K562 (cell line): ENCODE measurements around the gene COQ8A. TPM values are rescaled to one million over a fixed set of nuclear protein-coding genes. Genes with fewer than 3 reads are reported as not detected.

Experiments used
- ATAC-seq: fragments of 200-7000 bp; cut with Tn5 transposase; 3 replicates; pipeline ENCODE4 v1.9.1; 2020; ENCODE audit warnings: moderate library complexity
- BruUV-seq: library from RNA; stranded (reverse); fragments of 400-500 nt; replicated peaks from 2 replicates; lab custom pipeline; 2021; lab: Mats Ljungman, UMichigan
- CTCF ChIA-PET: fragments of 300-600 bp; formaldehyde crosslinking; extraction: SDS; loops from one replicate; lab custom pipeline; 2021; ENCODE audit warnings: low intra/inter-chr PET ratio; lab: Yijun Ruan, JAX
- POLR2A ChIA-PET: fragments of 300-600, 350-650 bp; sonication (Branson Sonifier 250); formaldehyde crosslinking; extraction: SDS; loops from one replicate; lab custom pipeline; 2021; ENCODE audit warnings: antibody characterized with exemption, inconsistent platforms; lab: Yijun Ruan, JAX
- DNase-seq, 4 experiments: peaks; one replicate each; pipeline versions ENCODE4 v3.0.0 to v3.0.0-alpha.2; 2011 to 2018; ENCODE audit warnings: low spot score in 3 of 4, mixed read lengths in 3 of 4; ENCODE audit errors: extremely low read depth in 1 of 4
- FAIRE-seq: peaks from 2 replicates; lab custom pipeline; 2011; peaks lifted over from hg19 to GRCh38; lab: Jason Lieb, UNC
- H2AFZ ChIP-seq: 2 replicates; pipeline ENCODE4 v1.6.0; 2011; ENCODE audit warnings: low read depth, low read length, control low read depth, inconsistent platforms
- H3K27ac ChIP-seq: fragments of 200-600 bp; 3 replicates; pipeline ENCODE4 v1.8.0; 2011; ENCODE audit warnings: low read depth, mild to moderate bottlenecking, control low read depth, inconsistent platforms, low read length, moderate library complexity, mixed read lengths; ENCODE audit errors: extremely low read depth
- H3K27me3 ChIP-seq, 2 experiments: fragments of 300-600 bp in 1 of 2; 2 replicates in 1 of 2; 3 replicates in 1 of 2; pipeline versions ENCODE4 v1.6.0 to v1.8.0; 2011; ENCODE audit warnings: inconsistent platforms in 2 of 2, low read length in 2 of 2, mild to moderate bottlenecking in 1 of 2, mixed read lengths in 1 of 2, moderate library complexity in 1 of 2; ENCODE audit not compliant: control insufficient read depth in 2 of 2, insufficient read depth in 2 of 2
- H3K36me3 ChIP-seq: fragments of 300-600 bp; 3 replicates; pipeline ENCODE4 v1.8.0; 2011; ENCODE audit warnings: mild to moderate bottlenecking, low read length, inconsistent platforms; ENCODE audit not compliant: control insufficient read depth, insufficient read depth
- H3K4me1 ChIP-seq, 2 experiments: fragments of 200-600 bp in 1 of 2; replicated peaks in 1 of 2; 2 replicates in 1 of 2; 3 replicates in 1 of 2; pipeline versions ENCODE4 v1.5.1 to v1.8.0; 2011; ENCODE audit warnings: inconsistent platforms in 2 of 2, low read length in 2 of 2, mild to moderate bottlenecking in 1 of 2, mixed read lengths in 1 of 2, moderate library complexity in 1 of 2; ENCODE audit not compliant: control insufficient read depth in 2 of 2, insufficient read depth in 2 of 2
- H3K4me2 ChIP-seq: 2 replicates; pipeline ENCODE4 v1.6.1; 2011; ENCODE audit warnings: low read length, control low read depth, inconsistent platforms, mixed read lengths; ENCODE audit not compliant: insufficient read depth
- H3K4me3 ChIP-seq: fragments of 200-600 bp; sonication (generic), shearing (Covaris generic); 2 replicates; pipeline ENCODE4 v1.5.1; 2016; ENCODE audit warnings: control low read depth, inconsistent platforms
- H3K79me2 ChIP-seq: fragments of 200-600 bp; 3 replicates; pipeline ENCODE4 v1.8.0; 2011; ENCODE audit warnings: low read length, inconsistent platforms; ENCODE audit not compliant: control insufficient read depth, insufficient read depth
- H3K9ac ChIP-seq, 2 experiments: 2 replicates each; pipeline versions ENCODE4 v1.6.0 to v1.6.1; 2011; ENCODE audit warnings: low read depth in 2 of 2, low read length in 2 of 2, control low read depth in 1 of 2, inconsistent platforms in 1 of 2, mild to moderate bottlenecking in 1 of 2, mixed read lengths in 1 of 2; ENCODE audit not compliant: insufficient read depth in 1 of 2
- H3K9me1 ChIP-seq: one replicate; pipeline ENCODE4 v1.6.0; 2011; ENCODE audit warnings: inconsistent platforms, mild to moderate bottlenecking, low read length, moderate library complexity; ENCODE audit not compliant: control insufficient read depth, insufficient read depth
- H3K9me3 ChIP-seq: replicated peaks from 2 replicates; pipeline ENCODE4 v1.5.1; 2011; ENCODE audit warnings: low read depth, low read length, inconsistent platforms; ENCODE audit not compliant: control insufficient read depth, insufficient read depth
- H4K20me1 ChIP-seq: replicated peaks from 2 replicates; pipeline ENCODE4 v1.6.1; 2011; ENCODE audit warnings: low read length, inconsistent platforms, mixed read lengths; ENCODE audit not compliant: control insufficient read depth, insufficient read depth
- BRF1 ChIP-seq: IDR thresholded peaks from 3 replicates; pipeline ENCODE4 v1.6.1; 2011; ENCODE audit warnings: borderline replicate concordance, mild to moderate bottlenecking; ENCODE audit not compliant: insufficient read length; ENCODE audit errors: extremely low read depth
- FOXP4 ChIP-seq: sonication (generic); formaldehyde crosslinking; IDR thresholded peaks from 2 replicates; pipeline ENCODE4 v1.8.0; 2022; ENCODE audit warnings: mild to moderate bottlenecking, missing genetic modification reagents, borderline replicate concordance
- HLTF ChIP-seq: fragments of 450-650 bp; IDR thresholded peaks from 2 replicates; pipeline ENCODE4 v1.6.1; 2016
- JUND ChIP-seq, 2 experiments: IDR thresholded peaks; 2 replicates in 1 of 2; 3 replicates in 1 of 2; pipeline ENCODE4 v1.6.1; 2011; ENCODE audit warnings: borderline replicate concordance in 2 of 2, low read depth in 2 of 2, low read length in 2 of 2, improper control_type of control experiment in 1 of 2, missing biosample characterization in 1 of 2, missing genetic modification characterization in 1 of 2, missing genetic modification reagents in 1 of 2
- KLF1 ChIP-seq: fragments of 450-650 bp; IDR thresholded peaks from 2 replicates; pipeline ENCODE4 v1.6.1; 2016; ENCODE audit warnings: missing genetic modification characterization, missing compliant biosample characterization
- NFATC3 ChIP-seq: fragments of 450-650 bp; IDR thresholded peaks from 2 replicates; pipeline ENCODE4 v1.6.1; 2017; ENCODE audit warnings: mild to moderate bottlenecking
- NFE2 ChIP-seq: IDR thresholded peaks from 2 replicates; pipeline ENCODE4 v1.6.1; 2014; ENCODE audit warnings: antibody characterized with exemption, low read depth
- NR2F6 ChIP-seq: fragments of 450-650 bp; formaldehyde crosslinking; IDR thresholded peaks from 2 replicates; pipeline ENCODE4 v1.4.0; 2020; ENCODE audit warnings: mild to moderate bottlenecking
- NR4A1 ChIP-seq, 2 experiments: fragments of 250-450 bp in 1 of 2; fragments of 450-650 bp in 1 of 2; sonication (Bioruptor Pico) in 1 of 2; IDR thresholded peaks; 2 replicates each; pipeline versions ENCODE4 v1.4.0 to v1.6.1; 2016 to 2020; ENCODE audit warnings: mild to moderate bottlenecking in 2 of 2, missing compliant biosample characterization in 1 of 2, missing genetic modification characterization in 1 of 2, moderate library complexity in 1 of 2
- SP1 ChIP-seq: sonication (generic); formaldehyde crosslinking; IDR thresholded peaks from 2 replicates; pipeline ENCODE4 v1.8.1; 2022; ENCODE audit warnings: mild to moderate bottlenecking, missing genetic modification reagents
- TCF7L2 ChIP-seq: fragments of 150-350 bp; IDR thresholded peaks from 2 replicates; pipeline ENCODE4 v1.6.1; 2016; ENCODE audit warnings: low read depth, mild to moderate bottlenecking, low read length, moderate library complexity
- ZNF175 ChIP-seq: fragments of 200-800 bp; sonication (Bioruptor generic); IDR thresholded peaks from 2 replicates; pipeline ENCODE4 v1.6.1; 2016; ENCODE audit warnings: low read depth, mild to moderate bottlenecking, missing genetic modification characterization, missing compliant biosample characterization
- ZNF24 ChIP-seq: fragments of 450-650 bp; IDR thresholded peaks from 2 replicates; pipeline ENCODE4 v1.6.1; 2016
- ZNF668 ChIP-seq: fragments of 250-450 bp; sonication (Bioruptor Pico); IDR thresholded peaks from 2 replicates; pipeline ENCODE4 v1.8.0; 2022; ENCODE audit warnings: mild to moderate bottlenecking, inconsistent platforms
- ZNF740 ChIP-seq, 3 experiments: fragments of 200-800 bp in 1 of 3; sonication (Bioruptor generic) in 1 of 3; sonication (generic) in 1 of 3; formaldehyde crosslinking in 1 of 3; IDR thresholded peaks; 2 replicates each; pipeline versions ENCODE4 v1.6.1 to v1.8.0; 2016 to 2022; ENCODE audit warnings: mild to moderate bottlenecking in 2 of 3, missing compliant biosample characterization in 2 of 3, missing genetic modification characterization in 2 of 3, missing genetic modification reagents in 1 of 3
- WGBS: fragments of 100-300 bp; shearing (Covaris generic); methylation state at CpG from one replicate; pipeline ENCODE4 v1.1.6; 2016; ENCODE audit warnings: low coverage, mixed read lengths; ENCODE audit not compliant: insufficient coverage; ENCODE audit errors: missing lambda C conversion rate; 5-methylcytosine and 5-hydroxymethylcytosine counted together
- in situ Hi-C: fragments of 300-500 bp; cut with MboI; formaldehyde crosslinking; loops from 4 replicates; pipeline ENCODE4 v1.15.0; 2018; ENCODE audit warnings: inconsistent platforms, mixed read lengths
- intact Hi-C: fragments of 100-400 bp; cut with micrococcal nuclease; formaldehyde crosslinking; loops from 2 replicates; pipeline ENCODE4 v1.14.2; 2022
- polyA plus RNA-seq, 8 experiments: library from polyadenylated mRNA; depleted of rRNA in 4 of 8; stranded (reverse) in 5 of 8; unstranded in 3 of 8; fragments of >200 nt; fragmentation: Nextera tagmentation in 2 of 8; fragmentation: Illumina TruSeq in 1 of 8; extraction: Ambion mirVana in 2 of 8; extraction: Trizol in 1 of 8; gene quantifications; 2 replicates each; pipeline versions ENCODE4 v1.2.1 to v1.2.3, GENCODE V29; 2011 to 2014; ENCODE audit warnings: inconsistent platforms in 1 of 8, missing spikeins in 1 of 8
- total RNA-seq, 7 experiments: library from RNA; depleted of rRNA in 6 of 7; stranded (reverse); fragments of >200 nt in 6 of 7; fragmentation: Illumina TruSeq in 2 of 7; extraction: Trizol in 2 of 7; gene quantifications; 2 replicates each; pipeline versions ENCODE4 v1.2.1 to v1.2.3, GENCODE V29; 2011 to 2021; ENCODE audit warnings: low replicate concordance in 1 of 7
- TF ChIP-seq, protein P1 (sequence below): fragments of 250-450 bp; sonication (Bioruptor Pico); IDR thresholded peaks from 2 replicates; pipeline ENCODE4 v1.4.0; 2020; ENCODE audit warnings: mild to moderate bottlenecking, moderate library complexity
- TF ChIP-seq, protein P2 (sequence below): fragments of 450-650 bp; IDR thresholded peaks from 2 replicates; pipeline ENCODE4 v1.6.1; 2016; ENCODE audit warnings: missing biosample characterization, missing genetic modification characterization

COQ8A gene
- total and polyA plus RNA-seq, 9 of the 15 experiments (the other 6 are each of a cell fraction or from before 2014, with no cell fraction given): 2.6 to 54.3 (median 32.4) TPM

- POLR2A ChIA-PET: interaction anchor here (0.7 to 2.4 kb wide), 3 partner anchors 11 to 421 kb away, joined by 3 to 11 read pairs (median 4); no protein-coding TSS in a partner anchor
- 81% methylated on average over 11 of the region's 11 CpGs for WGBS
- no peak for ATAC-seq
- no peak for TF ChIP-seq BRF1
- no peak for TF ChIP-seq TCF7L2
- no peak for TF ChIP-seq JUND (IDR thresholded peaks at IDR 0.05; ENCODE audit: borderline replicate concordance, low read depth, low read length)
- TF ChIP-seq JUND (tag; IDR thresholded peaks at IDR 0.05; ENCODE audit: borderline replicate concordance, low read depth, low read length): no peak
- TF ChIP-seq FOXP4 (CRISPR knock-in tag): no peak
- TF ChIP-seq SP1 (CRISPR knock-in tag): no peak
- TF ChIP-seq NR4A1 (CRISPR knock-in tag; IDR thresholded peaks at IDR 0.05): no peak
- no peak for TF ChIP-seq NR4A1 (tag; IDR thresholded peaks at IDR 0.05)
- TF ChIP-seq, protein P1, sequence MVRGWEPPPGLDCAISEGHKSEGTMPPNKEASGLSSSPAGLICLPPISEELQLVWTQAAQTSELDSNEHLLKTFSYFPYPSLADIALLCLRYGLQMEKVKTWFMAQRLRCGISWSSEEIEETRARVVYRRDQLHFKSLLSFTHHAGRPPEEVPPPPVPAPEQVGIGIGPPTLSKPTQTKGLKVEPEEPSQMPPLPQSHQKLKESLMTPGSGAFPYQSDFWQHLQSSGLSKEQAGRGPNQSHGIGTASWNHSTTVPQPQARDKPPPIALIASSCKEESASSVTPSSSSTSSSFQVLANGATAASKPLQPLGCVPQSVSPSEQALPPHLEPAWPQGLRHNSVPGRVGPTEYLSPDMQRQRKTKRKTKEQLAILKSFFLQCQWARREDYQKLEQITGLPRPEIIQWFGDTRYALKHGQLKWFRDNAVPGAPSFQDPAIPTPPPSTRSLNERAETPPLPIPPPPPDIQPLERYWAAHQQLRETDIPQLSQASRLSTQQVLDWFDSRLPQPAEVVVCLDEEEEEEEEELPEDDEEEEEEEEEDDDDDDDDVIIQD (CRISPR knock-in tag): no peak
- no peak for TF ChIP-seq NFATC3
- TF ChIP-seq ZNF175 (CRISPR knock-in tag): no peak
- TF ChIP-seq ZNF740 (CRISPR knock-in tag; IDR thresholded peaks at IDR 0.05): no peak
- TF ChIP-seq ZNF740 (tag; IDR thresholded peaks at IDR 0.05): no peak
- TF ChIP-seq HLTF: no peak
- TF ChIP-seq KLF1 (tag): no peak
- no peak for TF ChIP-seq ZNF24
- TF ChIP-seq NFE2: no peak
- TF ChIP-seq, protein P2, sequence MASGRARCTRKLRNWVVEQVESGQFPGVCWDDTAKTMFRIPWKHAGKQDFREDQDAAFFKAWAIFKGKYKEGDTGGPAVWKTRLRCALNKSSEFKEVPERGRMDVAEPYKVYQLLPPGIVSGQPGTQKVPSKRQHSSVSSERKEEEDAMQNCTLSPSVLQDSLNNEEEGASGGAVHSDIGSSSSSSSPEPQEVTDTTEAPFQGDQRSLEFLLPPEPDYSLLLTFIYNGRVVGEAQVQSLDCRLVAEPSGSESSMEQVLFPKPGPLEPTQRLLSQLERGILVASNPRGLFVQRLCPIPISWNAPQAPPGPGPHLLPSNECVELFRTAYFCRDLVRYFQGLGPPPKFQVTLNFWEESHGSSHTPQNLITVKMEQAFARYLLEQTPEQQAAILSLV (tag): no peak
- no peak for TF ChIP-seq ZNF668 (CRISPR knock-in tag)
- TF ChIP-seq NR2F6 (CRISPR knock-in tag): no peak
Measured at GRCh38 chr1:226891346-226891745, 48.7 kb upstream of the COQ8A start.

More at GRCh38 chr1:226891346-226891745, 48.7 kb upstream of the COQ8A start:
- DNase-seq: no peak
- CTCF ChIA-PET: no interaction called here
- Histone ChIP-seq H3K4me3 (no peak overlapping the region), H3K9ac (no peak overlapping the region; a peak in 1 of 4 replicates), H4K20me1 (no peaks in the 10 kb centered on the region), H3K79me2 (no peaks in the 10 kb centered on the region), H2AFZ (no peak overlapping the region), H3K9me1 (peaks cover 7% of the 10 kb centered on the region), H3K36me3 (peaks cover 23% of the 10 kb centered on the region; the same call in 2 of the 3 replicates), H3K4me1 (no peaks in the 10 kb centered on the region), H3K4me2 (no peak overlapping the region), H3K27me3 (no peaks in the 10 kb centered on the region), H3K9me3 (no peaks in the 10 kb centered on the region), H3K27ac (no peak overlapping the region)
- intact Hi-C loops: no loop called here
- in situ Hi-C loops: no loop called here
- no TSS peak for BruUV-seq
- FAIRE-seq: no peak
